RWPE2 (cell line): Measurements from ENCODE around the gene EDAR.

Experiments
- ATAC-seq: fragments of 200-7000 bp; cut with Tn5 transposase; 3 replicates; pipeline ENCODE4 v1.9.1; 2021; ENCODE audit warnings: low read depth
- DNase-seq: peaks from one replicate; pipeline ENCODE4 v3.0.0-alpha.2; 2020; ENCODE audit warnings: low spot score
- H3K27ac ChIP-seq: fragments of 450-650 bp; 2 replicates; pipeline ENCODE4 v1.5.1; 2017; ENCODE audit warnings: mild to moderate bottlenecking; ENCODE audit not compliant: poor library complexity, severe bottlenecking
- H3K27me3 ChIP-seq: fragments of 250-450 bp; sonication (Bioruptor Pico); 2 replicates; pipeline ENCODE4 v1.5.1; 2021; ENCODE audit warnings: mild to moderate bottlenecking, moderate library complexity; ENCODE audit not compliant: insufficient read depth, poor library complexity, severe bottlenecking
- H3K36me3 ChIP-seq: fragments of 250-450 bp; sonication (Bioruptor Pico); 2 replicates; pipeline ENCODE4 v1.5.1; 2020; ENCODE audit warnings: low read depth, mild to moderate bottlenecking, moderate library complexity
- H3K4me1 ChIP-seq: fragments of 250-450 bp; sonication (Bioruptor Pico); 2 replicates; pipeline ENCODE4 v1.5.1; 2021; ENCODE audit warnings: mild to moderate bottlenecking, moderate library complexity; ENCODE audit not compliant: insufficient read depth, poor library complexity, severe bottlenecking
- H3K4me3 ChIP-seq: fragments of 250-450 bp; sonication (Bioruptor Pico); 2 replicates; pipeline ENCODE4 v1.5.1; 2021; ENCODE audit warnings: mild to moderate bottlenecking, moderate library complexity; ENCODE audit not compliant: severe bottlenecking
- H3K9me3 ChIP-seq: fragments of 250-450 bp; sonication (Bioruptor Pico); 2 replicates; pipeline ENCODE4 v1.5.1; 2021; ENCODE audit warnings: mild to moderate bottlenecking, moderate library complexity; ENCODE audit not compliant: severe bottlenecking
- CTCF ChIP-seq: fragments of 450-650 bp; IDR thresholded peaks from one replicate; pipeline ENCODE4 v1.5.1; 2017; ENCODE audit warnings: mild to moderate bottlenecking, moderate library complexity; ENCODE audit not compliant: poor library complexity, severe bottlenecking

Gene EDAR

GRCh38 chr2:108925286-108925685 lies 63.7 kb downstream of the EDAR start:
- Histone ChIP-seq H3K27ac (no peak overlapping the region), H3K27me3 (no peaks in the 10 kb centered on the region), H3K9me3 (no peaks in the 10 kb centered on the region), H3K4me1 (peaks cover 22% of the 10 kb centered on the region), H3K36me3 (no peaks in the 10 kb centered on the region), H3K4me3 (no peak overlapping the region)
- no peak for TF ChIP-seq CTCF
- ATAC-seq (no peak), DNase-seq (peak; percentile 36)

- no peak overlapping the region for H3K4me3 ChIP-seq
- H3K4me1 ChIP-seq: peaks cover 22% of the 10 kb centered on the region
- H3K36me3 ChIP-seq: no peaks in the 10 kb centered on the region
- peak; percentile 32 for DNase-seq
- TF ChIP-seq CTCF: no peak
- H3K9me3 ChIP-seq: no peaks in the 10 kb centered on the region
- H3K27me3 ChIP-seq: no peaks in the 10 kb centered on the region
- H3K27ac ChIP-seq: no peak overlapping the region
- ATAC-seq: no peak
Observed at GRCh38 chr2:108924580-108925251, 64.3 kb downstream of the EDAR start.

- Histone ChIP-seq H3K36me3 (no peaks in the 10 kb centered on the region), H3K27me3 (no peaks in the 10 kb centered on the region), H3K4me3 (no peak overlapping the region), H3K9me3 (no peaks in the 10 kb centered on the region), H3K27ac (no peak overlapping the region), H3K4me1 (peaks cover 22% of the 10 kb centered on the region)
- ATAC-seq (no peak), DNase-seq (peak; percentile 29)
- TF ChIP-seq CTCF: no peak
Observed at GRCh38 chr2:108923736-108924579, 65.1 kb downstream of the EDAR start.

GRCh38 chr2:108923019-108923700 lies 65.9 kb downstream of the EDAR start:
- no peak overlapping the region for H3K4me3 ChIP-seq
- no peak for TF ChIP-seq CTCF
- DNase-seq: peak; percentile 92
- no peaks in the 10 kb centered on the region for H3K36me3 ChIP-seq
- peak; percentile 89 for ATAC-seq
- peaks cover 22% of the 10 kb centered on the region for H3K4me1 ChIP-seq
- H3K27ac ChIP-seq: peak overlapping the region; percentile 27
- H3K9me3 ChIP-seq: no peaks in the 10 kb centered on the region
- H3K27me3 ChIP-seq: no peaks in the 10 kb centered on the region
